GM19035 (cell line): ENCODE measurements around the gene HSF4.
"Not testable (repeated sequence)": the region's sequence is repeated elsewhere in the genome, so short reads cannot be mapped to it uniquely, and the experiment has no call there.

Experiments used
- ATAC-seq: cut with Tn5 transposase; IDR thresholded peaks from one replicate; pipeline ENCODE4 v1.9.1; 2021; ENCODE audit not compliant: unreplicated experiment

HSF4 gene, protein sequence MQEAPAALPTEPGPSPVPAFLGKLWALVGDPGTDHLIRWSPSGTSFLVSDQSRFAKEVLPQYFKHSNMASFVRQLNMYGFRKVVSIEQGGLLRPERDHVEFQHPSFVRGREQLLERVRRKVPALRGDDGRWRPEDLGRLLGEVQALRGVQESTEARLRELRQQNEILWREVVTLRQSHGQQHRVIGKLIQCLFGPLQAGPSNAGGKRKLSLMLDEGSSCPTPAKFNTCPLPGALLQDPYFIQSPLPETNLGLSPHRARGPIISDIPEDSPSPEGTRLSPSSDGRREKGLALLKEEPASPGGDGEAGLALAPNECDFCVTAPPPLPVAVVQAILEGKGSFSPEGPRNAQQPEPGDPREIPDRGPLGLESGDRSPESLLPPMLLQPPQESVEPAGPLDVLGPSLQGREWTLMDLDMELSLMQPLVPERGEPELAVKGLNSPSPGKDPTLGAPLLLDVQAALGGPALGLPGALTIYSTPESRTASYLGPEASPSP

DNA sequence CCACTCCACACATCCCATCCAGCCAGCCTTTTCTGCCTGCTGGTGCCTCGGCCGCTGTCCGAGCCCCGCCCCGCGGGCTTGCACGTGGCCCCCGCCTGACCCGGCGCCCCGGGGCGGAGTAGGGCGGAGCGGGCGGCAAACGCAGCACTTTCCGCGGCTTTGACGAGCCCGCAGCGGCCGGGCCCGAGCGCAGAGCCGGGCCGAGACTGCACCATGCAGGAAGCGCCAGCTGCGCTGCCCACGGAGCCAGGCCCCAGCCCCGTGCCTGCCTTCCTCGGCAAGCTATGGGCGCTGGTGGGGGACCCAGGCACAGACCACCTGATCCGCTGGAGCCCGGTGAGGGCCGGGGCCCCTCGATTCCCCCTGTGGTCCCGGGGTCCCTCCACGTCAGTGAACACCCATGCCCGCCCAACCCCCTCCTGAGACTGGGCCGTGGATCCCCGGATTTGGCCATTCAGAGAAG, at the start of gene HSF4:
Gene HSF4 (plus strand): TSS at position 147 of the 463 bp plus-strand sequence. CDS start 67 bp downstream, at position 214.
- ATAC-seq = no peak

DNA sequence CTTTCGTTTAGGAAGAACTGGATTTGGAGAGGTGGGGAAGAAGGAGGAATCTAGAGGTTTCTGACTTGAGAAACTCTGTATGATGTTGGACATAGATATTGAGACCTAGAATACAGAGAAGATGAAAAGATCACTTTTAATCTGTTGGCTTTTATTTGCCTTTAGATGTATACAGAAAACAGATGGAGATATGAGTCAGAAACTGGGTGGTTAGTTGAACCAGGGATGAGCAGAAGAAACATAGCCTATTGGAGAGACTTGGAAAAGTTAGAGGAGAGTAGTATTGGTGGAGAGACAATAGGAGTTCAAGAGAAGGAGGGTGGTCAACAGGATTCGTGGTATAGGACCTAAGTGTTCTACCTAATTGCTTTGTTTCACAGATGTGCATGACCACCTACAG, 49.8 kb upstream of the HSF4 start:
- no peak for ATAC-seq

DNA sequence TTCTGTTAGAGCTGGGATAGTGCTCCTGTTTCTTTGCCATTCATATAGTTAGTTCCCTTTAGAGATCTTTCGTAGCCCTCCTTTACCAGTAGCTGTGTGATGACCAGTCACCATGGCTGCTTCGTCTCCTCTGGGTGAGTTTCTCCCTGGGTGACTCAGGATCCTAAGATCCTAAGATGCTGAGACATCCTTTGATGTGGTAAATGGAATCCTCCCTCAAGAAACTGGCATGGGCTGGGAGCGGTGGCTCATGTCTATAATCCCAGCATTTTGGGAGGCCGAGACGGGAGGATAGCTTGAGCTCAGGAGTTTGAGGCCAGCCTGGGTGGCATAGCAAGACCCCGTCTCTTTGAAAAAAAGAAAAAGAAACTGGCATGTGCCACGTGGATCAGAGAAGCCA, 48.9 kb upstream of the HSF4 start:
- ATAC-seq = no peak

DNA sequence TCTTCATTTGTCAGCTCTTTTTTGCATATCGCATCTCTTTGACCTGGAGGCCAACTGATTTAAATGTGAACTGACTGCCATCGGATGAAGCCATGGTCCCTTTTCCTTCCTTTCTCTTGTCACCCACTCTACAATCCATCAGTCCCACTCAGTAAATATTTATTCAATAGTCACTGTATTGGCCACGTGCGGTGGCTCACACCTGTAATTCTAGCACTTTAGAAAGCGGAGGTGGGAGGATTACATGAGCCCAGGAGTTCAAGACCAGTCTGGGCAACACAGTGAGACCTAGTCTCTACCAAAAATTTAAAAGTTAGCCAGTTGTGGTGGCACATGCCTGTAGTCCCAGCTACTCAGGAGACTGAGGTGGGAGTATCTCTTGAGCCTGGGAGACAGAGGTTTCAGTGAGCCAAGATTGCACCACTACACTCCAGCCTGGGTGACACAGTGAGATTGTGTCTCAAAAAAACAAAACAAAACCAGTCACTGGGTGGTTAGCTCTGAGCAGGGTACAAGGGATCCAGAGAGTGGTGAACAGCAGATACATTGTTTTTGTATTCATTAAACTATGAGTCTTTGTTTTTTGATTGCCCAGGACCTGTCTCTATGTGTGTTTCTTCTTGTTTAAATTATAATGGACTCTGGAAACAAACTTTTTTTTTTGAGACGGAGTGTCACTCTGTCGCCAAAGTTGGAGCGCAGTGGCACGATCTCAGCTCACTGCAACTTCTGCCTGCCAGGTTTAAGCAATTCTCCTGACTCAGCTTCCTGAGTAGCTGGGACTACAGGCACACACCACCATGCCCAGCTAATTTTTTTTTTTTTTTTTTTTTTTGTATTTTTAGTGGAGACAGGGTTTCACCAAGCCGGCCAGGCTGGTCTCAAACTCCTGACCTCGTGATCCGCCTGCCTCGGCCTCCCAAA, 47.9 kb upstream of the HSF4 start:
- ATAC-seq = no peak

DNA sequence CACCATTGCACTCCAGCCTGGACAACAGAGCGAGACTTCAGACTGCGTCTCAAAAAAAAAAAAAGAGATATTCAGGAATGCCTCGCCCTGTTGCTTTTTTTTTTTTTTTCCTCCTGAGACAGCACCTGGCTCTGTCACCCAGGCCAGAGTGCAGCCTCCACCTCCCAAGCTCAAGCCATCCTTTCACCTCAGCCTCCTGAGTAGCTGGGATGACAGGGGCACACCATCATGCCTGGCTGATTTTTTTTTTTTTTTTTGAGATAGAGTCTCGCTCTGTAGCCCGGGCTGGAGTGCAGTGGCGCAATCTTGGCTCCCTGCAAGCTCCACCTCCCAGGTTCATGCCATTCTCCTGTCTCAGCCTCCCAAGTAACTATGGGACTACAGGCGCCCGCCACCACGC, 46.8 kb upstream of the HSF4 start:
- no peak for ATAC-seq

DNA sequence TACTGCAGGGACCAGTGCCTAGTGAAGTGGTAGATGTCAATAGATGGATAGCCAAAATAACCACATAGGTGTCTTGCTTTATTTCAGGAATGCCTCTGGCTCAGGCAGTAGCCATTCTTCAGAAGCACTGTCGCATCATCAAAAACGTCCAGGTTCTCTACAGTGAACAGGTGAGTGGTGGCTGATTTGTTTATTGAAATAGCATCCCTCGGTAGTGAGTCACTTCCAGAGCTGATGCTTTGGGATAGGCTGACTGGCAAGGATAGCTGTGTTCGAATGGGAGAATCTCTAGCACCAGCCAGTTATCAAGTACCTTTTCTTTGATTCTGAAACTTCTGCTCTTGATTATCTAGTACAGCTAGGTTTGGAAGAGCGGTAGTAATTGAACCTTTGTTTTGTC, 44.5 kb upstream of the HSF4 start:
- ATAC-seq = no peak

DNA sequence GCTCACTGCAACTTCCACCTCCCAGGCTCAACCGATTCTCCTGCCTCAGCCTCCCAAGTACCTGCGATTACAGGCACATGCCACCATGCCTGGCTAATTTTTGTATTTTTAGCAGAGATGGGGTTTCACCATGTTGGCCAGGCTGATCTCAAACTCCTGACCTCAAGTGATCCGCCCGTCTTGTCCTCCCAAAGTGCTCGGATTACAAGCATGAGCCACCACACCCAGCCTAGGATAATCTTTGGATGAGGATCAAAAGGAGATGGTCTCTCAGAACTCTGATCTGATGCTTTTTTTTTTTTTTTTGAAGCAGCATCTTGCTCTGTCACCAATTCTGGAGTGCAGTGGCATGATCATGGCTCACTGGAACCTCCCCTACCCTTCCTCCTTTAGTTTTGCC, 41.7 kb upstream of the HSF4 start:
- not testable (repeated sequence) for ATAC-seq

DNA sequence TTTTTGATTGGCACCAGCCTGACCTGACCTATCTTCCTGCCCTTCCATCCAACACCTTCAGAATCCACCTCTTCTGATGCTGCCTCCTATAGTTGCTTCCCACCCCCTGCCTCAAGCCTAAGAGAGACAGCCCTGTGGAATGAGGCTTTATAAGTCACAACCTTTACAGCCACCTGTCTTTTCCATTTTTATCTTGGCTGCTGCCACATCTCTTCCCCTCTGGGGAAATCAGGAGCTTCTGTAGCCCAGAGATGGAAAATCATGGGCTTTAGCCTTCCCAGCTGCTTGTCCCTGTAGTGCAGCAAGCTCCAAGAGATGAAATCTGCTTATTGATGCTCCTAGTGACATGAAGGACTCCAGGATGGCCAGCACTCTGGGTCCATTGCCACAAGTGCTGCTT, 36.1 kb upstream of the HSF4 start:
- ATAC-seq = no peak

DNA sequence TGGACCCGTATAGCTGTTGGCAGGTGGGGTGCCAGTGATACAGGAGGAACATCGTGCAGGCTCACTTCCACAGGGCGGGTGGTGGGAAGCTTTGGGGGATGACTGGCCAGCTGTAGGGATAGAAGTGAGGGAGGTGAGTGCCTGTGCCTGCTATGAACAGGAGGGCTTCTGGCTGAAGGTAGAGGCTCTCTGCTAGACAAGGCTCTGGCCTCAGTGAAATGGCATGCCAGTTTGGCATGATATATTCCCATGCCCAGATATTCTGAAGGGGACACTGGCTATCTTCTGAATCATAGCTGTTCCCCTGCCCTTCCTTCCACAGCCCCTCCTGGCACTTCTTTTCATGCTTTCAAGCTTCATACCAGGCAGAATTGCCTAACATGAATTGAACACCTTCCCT, 35.7 kb upstream of the HSF4 start:
- ATAC-seq = no peak

DNA sequence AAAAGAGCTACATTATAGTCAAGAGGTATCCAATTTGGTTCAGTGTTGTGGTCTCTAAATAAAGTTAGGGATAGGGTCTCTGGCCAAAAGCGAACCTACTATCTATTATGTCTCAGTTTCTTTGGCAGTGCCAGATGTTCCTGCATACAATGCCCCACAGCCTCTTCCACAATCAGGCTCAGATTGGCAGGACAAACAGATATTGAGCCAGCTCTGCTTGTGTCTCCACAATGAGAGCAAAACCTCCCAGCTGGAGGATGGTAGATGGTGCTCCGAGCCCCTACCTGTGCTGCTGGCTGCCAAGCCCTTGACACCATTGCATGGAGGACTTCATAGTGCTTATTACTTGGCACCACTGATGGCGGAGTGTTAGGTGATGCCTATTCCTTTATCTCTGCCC, 35.1 kb upstream of the HSF4 start:
- ATAC-seq = no peak

DNA sequence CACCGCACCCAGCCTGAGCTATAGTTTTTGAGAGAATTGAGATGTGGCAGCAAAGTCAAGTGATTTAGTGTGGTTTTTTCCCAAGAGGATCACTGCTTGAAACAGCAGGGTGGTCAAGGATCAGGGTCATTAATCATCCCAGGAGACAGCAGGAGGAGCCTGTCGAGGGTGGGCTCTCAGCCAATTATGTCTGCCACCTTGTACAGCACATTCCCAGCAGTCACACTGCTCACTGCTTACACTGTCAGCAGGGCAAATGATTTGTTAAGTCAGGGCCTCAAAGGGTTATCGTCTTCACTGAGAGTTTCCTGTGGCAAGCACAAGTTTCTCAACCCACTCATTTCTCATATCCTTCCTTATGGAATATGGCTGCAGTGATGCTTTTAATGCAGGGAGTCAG, 26.9 kb upstream of the HSF4 start:
- ATAC-seq = no peak

DNA sequence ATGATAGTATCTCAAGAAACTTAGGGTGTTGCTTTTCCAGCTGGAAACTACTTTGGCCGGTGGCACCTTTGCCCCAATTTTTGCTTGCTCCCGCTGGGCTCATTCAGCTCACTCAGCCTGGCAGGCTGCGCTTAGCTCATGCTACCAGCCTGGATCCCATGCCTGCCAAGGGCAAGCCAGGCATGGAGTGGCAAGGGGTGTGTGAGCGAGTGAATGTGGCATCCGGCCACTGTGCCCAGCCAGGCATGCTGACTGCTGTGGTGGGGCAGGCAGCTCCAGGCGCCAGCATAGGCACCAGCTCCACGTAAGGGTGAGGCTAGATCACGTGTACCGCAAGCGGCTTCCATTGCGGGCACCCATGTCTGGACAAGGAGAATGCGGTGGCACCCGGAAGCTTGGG, 23.2 kb upstream of the HSF4 start:
- no peak for ATAC-seq

DNA sequence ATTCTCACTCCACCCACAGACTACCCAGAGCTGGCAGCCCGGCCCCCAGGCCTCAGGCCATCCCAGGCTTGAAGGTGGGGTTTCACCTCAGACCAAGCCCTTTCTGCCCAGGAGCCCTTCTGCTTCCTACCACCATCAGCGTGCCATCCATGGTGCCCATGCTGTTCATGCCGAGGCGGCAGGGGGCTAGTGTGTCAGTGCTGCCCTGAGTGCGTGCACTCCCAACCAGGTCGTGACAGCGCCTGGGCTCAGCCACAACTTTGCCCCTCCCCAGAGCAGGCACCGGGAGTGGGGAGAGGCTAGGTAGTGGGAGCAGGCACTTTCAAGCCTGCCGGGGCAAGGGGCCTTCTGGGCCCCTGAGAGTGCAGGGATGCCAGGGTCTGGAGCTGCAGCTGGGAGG, 22.2 kb upstream of the HSF4 start:
- no peak for ATAC-seq

DNA sequence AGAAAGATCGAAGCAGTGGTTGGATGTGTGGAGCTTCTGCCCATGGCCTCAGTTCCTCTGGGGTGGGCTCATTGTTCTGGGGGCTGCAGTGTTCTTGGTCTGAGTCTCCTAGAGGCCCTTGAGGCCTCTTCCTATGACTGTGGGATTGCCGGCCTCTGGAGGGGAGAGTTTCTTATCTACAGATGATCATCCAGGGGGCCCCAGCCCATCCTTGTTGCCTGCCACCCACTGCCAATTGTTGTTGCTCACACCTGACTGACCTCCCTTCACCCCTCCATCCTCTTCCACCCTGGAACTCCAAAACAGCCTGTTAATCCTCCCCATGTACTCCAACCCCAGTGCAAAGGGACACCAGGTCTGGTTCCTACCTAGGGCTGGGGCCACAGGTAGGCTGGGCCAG, 19.6 kb upstream of the HSF4 start:
- ATAC-seq = no peak

DNA sequence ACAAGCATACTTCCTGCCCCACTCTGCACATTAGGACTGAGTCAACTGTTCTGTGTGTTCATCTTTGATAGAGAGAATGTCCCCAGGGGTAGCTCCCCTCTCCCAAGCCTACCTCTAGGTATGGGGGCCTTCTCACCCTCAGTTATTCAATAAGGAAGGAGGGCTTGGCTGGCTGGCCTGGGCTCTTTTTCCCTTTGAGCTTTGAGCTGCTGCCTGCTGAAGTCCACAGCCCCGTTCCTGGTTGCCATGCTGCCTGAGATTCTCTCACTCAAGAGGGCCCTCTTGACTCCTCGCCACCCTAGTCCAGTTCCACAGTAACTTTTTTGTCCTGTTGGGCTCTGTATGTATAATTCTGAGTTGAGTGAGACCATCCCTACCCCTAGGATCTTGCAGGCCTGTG, 18.8 kb upstream of the HSF4 start:
- ATAC-seq = no peak

DNA sequence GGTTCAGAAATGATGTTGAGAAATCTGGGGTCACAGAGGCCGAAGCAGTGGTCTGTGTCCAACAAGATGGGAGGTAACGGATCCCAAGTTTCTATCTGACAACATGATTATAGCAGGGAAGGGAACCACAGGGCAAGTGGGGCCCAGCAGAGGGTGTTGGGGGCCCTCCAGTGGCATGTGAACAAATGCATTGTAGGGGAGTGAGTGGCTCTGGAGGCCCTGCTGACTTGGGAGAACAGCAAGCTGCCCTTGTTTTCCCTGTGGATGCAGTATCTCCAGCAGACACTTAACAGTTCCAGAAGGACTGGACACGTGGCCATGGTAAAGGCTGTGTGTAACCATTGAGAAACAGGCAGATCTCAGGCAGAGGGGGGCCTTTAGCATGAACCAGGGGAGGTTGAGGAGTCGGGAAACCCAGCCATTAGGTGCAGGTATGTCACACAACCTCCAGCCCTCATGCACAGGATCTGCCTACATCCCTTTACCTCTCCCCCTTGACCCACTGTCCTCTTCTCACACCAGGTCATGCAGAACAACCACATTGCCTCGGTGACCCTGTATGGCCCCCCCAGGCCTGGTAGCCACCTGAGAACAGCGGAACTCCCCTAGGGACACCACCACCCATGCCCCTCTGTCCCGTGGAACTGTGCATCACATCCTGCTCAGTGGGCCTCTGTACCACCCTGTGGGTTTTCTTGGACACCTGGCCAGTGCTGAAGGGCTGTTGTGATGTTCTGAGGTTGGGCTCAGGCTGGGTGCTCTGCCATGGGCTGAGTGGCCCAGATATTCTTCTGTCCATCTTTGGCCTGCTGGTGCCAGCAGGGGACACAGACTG, 17.8 kb upstream of the HSF4 start:
- no peak for ATAC-seq

DNA sequence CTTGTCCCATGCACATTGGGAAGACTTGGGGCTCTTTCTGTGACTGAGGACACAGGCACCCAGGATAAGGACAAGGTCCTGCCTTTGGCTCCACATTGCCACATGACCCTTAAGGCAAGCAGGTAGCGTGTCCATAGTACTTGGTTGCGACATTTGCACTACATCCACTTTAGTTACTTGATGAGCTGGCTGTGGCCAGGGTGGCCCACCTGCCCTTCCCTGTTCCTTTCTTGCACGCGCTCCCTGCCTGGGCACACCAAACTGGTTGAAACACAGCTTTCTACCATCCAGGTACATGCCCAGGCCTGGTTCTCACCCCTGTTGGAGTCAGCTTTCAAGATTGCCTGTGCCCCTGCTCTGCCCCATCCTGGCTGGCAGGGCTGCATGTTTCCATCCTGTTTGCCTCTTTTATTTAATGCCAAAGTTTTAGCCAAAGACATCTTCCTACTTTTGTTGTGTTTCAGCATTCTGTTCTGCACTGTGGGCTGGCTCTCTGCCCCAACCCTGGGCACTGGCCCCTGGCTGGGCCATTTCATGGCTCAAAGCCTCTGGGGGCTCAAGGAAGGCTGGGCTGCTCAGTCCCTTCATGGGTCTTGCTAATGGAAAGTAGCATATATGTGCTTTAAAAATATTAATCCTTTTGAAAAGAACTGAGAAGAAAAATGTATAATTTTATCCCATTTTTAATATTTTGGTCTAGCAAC, 17.0 kb upstream of the HSF4 start:
- no peak for ATAC-seq

DNA sequence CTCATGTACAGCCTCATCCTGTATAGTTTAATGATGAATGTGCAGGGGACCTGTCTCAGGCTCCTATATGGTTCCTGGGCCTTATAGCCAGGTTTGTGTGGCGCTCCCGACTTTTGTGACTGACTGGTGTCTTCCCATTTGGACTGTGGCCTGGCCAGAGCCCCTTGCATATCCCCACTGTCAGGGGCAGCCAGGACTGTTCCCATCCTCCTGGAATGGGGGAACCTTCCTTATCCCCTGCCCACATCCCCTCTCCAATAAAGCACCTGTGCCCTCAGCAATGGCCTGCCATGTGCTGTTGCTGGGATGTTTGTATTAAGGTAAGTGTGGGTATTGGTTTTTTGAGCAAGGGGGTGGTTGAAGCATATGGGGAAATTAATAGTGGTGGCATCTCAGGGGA, 16.3 kb upstream of the HSF4 start:
- no peak for ATAC-seq

DNA sequence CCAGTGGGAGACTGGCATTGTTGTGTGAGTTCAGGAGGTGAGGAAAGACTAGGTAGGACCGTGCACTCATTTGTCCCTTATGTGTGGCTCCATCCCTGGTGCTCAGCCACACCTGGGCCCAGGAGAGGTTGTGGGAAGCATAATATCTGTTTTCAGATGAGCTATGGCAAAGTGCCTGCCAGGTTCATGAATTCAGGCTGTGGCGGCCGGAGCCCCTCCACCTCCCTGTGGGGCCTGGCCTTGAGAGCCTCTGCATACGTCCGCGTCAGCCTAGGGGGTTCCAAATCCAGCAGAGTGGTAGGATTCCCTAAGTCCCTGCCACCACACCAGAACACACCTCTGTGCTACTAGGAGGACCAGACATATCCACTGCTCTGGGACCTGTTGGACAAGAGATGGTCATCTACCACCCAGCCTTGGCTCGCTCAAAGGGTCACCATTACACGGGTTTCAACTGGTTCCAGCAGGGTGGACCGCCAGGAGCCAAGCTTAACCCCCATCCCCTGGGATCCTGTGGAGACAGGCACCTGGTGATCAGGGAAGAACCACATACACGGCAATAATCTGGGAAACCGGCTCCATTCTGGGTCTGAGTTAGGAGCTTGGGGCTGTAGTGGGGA, 15.8 kb upstream of the HSF4 start:
- no peak for ATAC-seq
